ENCODE results near the gene MFSD12. TPM values are rescaled to one million over a fixed set of nuclear protein-coding genes. Genes with fewer than 3 reads are reported as not detected.

MFSD12 gene
- total RNA-seq, 4 donors from 2014 or later, result 22.3 to 77.3 (median 48.7) TPM

DNA sequence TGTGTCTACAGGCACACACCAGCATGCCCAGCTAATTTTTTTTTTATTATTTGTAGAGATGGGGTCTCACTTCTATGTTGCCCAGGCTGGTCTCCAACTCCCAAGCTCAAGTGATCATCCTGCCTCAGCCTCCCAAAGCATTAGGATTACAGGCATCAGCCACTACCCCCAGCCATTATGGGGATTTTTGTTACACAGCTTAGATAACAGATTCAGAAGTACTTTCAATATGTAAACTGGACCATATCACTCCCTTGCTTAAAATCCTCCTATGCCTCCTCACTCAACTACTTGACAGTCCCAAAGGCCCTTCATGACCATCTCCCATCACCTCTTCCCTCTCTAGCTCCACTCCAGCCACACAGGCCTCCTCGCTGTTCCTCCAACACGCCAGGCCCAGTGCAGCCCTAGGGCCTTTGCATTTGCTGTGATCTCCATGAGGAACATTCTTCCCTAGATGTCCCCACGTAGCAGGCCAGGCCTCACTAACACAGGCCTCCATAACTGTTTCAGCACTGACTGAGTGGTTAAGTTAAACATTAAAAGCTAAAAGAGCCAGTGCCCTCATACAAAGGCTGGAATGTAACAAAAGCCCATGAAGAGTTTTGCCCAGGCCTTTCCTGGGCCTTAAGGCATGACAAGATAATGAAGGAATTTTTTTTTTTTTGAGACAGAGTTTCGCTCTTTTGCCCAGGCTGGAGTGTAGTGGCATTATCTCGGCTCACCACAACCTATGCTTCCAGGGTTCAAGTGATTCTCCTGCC is 59.4 kb downstream of the MFSD12 start:
- intact Hi-C loops (cut with DNase I; ENCODE audit: low total_unique reads), result no loop called here
- no peak for ATAC-seq
- H3K9me3 ChIP-seq, result no peaks in the 10 kb centered on the region
- no peak for DNase-seq
- peaks cover 0 to 33% of the 10 kb centered on the region in 2 donors for H3K36me3 ChIP-seq
- TF ChIP-seq, protein P1, sequence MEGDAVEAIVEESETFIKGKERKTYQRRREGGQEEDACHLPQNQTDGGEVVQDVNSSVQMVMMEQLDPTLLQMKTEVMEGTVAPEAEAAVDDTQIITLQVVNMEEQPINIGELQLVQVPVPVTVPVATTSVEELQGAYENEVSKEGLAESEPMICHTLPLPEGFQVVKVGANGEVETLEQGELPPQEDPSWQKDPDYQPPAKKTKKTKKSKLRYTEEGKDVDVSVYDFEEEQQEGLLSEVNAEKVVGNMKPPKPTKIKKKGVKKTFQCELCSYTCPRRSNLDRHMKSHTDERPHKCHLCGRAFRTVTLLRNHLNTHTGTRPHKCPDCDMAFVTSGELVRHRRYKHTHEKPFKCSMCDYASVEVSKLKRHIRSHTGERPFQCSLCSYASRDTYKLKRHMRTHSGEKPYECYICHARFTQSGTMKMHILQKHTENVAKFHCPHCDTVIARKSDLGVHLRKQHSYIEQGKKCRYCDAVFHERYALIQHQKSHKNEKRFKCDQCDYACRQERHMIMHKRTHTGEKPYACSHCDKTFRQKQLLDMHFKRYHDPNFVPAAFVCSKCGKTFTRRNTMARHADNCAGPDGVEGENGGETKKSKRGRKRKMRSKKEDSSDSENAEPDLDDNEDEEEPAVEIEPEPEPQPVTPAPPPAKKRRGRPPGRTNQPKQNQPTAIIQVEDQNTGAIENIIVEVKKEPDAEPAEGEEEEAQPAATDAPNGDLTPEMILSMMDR (IDR thresholded peaks at IDR 0.05 in 4 of 5, conservative IDR thresholded peaks at IDR 0.05 in 1 of 5), result no peak
- TF ChIP-seq POLR2A (IDR thresholded peaks at IDR 0.05), result no peak
- peaks cover 17% of the 10 kb centered on the region in 2 donors for H3K4me1 ChIP-seq
- no peak overlapping the region for H3K4me3 ChIP-seq
- in situ Hi-C loops (cut with MboI; ENCODE audit: low sequenced_read_pairs in 4 of 4), result no loop called here
- no peaks in the 10 kb centered on the region for H3K27me3 ChIP-seq
- H3K27ac ChIP-seq, result no peak overlapping the region

DNA sequence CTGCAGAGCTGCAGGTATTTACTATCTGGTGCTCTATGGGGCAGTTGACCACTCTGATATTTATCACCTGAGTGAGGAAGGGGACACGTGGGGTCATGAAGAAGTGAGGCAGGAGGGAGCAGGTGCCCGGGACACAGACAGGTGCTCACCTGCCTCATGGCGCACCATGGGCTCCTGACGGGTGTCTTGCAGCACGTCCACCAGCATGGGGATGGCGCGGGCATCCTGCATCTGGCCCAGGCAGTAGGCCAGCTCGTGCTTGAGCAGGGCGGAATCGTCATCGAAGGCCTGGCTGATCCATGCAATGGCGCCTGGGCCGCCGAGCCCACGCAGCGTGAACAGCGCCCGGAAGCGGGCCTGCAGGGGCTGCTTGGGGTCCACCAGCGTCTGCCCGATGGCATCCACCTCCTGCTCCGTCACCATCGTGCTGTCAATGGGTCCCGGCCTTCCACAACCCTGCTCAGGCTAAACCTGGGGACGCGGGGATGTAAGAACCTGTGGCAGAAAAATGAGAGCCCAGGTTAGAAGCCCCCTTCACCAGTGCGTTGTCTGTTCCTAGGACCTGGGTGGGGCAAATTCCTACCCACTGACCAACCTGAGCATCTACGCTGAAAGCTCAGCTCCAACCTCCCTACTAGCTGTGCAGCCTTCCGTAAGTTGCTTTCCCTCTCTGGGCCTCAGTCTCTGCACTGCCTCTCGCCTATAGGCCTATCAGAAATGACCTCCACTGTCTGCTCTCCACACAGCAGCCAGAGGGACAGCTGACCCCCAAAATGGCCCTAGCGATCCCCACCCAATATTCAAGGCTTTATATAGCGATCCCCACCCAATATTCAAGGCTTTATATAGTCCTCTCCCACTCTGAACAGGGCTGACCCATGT is 60.8 kb downstream of the MFSD12 start:
- peaks cover 17% of the 10 kb centered on the region in 2 donors for H3K4me1 ChIP-seq
- H3K27ac ChIP-seq, result no peak overlapping the region
- in situ Hi-C loops (cut with MboI; ENCODE audit: low sequenced_read_pairs in 4 of 4) (no loop called here), intact Hi-C loops (cut with DNase I; ENCODE audit: low total_unique reads) (no loop called here)
- no peaks in the 10 kb centered on the region for H3K9me3 ChIP-seq
- no peak overlapping the region for H3K4me3 ChIP-seq
- H3K36me3 ChIP-seq, result peaks cover 0 to 44% of the 10 kb centered on the region in 2 donors
- DNase-seq (no peak), ATAC-seq (no peak)
- no peaks in the 10 kb centered on the region for H3K27me3 ChIP-seq
- TF ChIP-seq, protein P1 (IDR thresholded peaks at IDR 0.05 in 4 of 5, conservative IDR thresholded peaks at IDR 0.05 in 1 of 5), result no peak
- TF ChIP-seq POLR2A (IDR thresholded peaks at IDR 0.05), result no peak

DNA sequence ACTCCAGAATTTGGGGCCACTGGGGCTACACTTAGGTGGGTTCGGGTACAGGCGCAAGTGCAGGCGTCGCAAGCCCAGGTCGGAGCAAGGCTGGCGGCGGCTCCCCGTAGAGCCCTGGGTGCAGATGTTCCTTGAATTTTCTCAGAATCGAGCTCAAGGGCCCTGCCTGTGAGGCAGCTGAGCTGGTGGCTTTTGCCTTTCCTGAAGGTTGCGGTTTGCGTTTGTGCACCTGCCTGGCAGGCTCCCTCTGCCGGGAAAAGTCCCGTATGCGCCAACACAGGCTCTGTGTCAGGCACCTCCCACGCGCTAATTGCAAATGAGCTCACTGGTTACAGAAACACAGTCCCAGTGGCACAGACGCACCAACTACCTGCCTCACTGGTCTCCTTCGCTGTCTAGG is 62.8 kb downstream of the MFSD12 start:
- TF ChIP-seq, protein P1 (IDR thresholded peaks at IDR 0.05 in 4 of 5, conservative IDR thresholded peaks at IDR 0.05 in 1 of 5), result no peak
- no peak for TF ChIP-seq POLR2A (IDR thresholded peaks at IDR 0.05)
- Histone ChIP-seq H3K9me3 (no peaks in the 10 kb centered on the region), H3K4me3 (no peak overlapping the region), H3K27me3 (no peaks in the 10 kb centered on the region), H3K27ac (no peak overlapping the region), H3K36me3 (peaks cover 0 to 44% of the 10 kb centered on the region in 2 donors), H3K4me1 (peaks cover 7% of the 10 kb centered on the region in 2 donors)
- intact Hi-C loops (cut with DNase I; ENCODE audit: low total_unique reads) (no loop called here), in situ Hi-C loops (cut with MboI; ENCODE audit: low sequenced_read_pairs in 4 of 4) (no loop called here)
- ATAC-seq (no peak), DNase-seq (no peak)

Other genes starting within 250 kb of the MFSD12 start
- 100 to 1,000 TPM in 3 of 4 donors, 10 to 100 TPM in 1; 90.2 to 403 (median 348) TPM for gene NFIC, start 191.0 kb downstream of the MFSD12 start, total RNA-seq
- gene SMIM24, start 77.1 kb downstream of the MFSD12 start, total RNA-seq, result not detected
- gene SMIM44, start 74.1 kb downstream of the MFSD12 start, total RNA-seq, result not detected
- 10 to 100 TPM; 15.3 to 59.5 (median 42.8) TPM for gene DOHH, start 56.9 kb downstream of the MFSD12 start, total RNA-seq
- 10 to 100 TPM; 15.9 to 32.0 (median 21.0) TPM for gene FZR1, start 51.3 kb downstream of the MFSD12 start, total RNA-seq
- gene TEKTIP1, start 18.4 kb downstream of the MFSD12 start, total RNA-seq, result not detected
- gene HMG20B, start 15.4 kb upstream of the MFSD12 start, total RNA-seq, result 10 to 100 TPM; 31.4 to 61.1 (median 36.6) TPM
- gene GIPC3, start 27.9 kb upstream of the MFSD12 start, total RNA-seq, result 1 to 10 TPM in 1 of 4 donors, under 1 TPM in 3; 0.15 to 1.1 (median 0.33) TPM
- 1 to 10 TPM in 1 of 4 donors, under 1 TPM in 2, not detected in 1; 0.36 to 1.2 (median 0.51) TPM for gene TBXA2R, start 49.3 kb upstream of the MFSD12 start, total RNA-seq
- 10 to 100 TPM; 19.5 to 28.4 (median 27.4) TPM for gene CACTIN, start 69.2 kb upstream of the MFSD12 start, total RNA-seq
- 10 to 100 TPM in 3 of 4 donors, 1 to 10 TPM in 1; 8.2 to 18.0 (median 17.3) TPM for gene PIP5K1C, start 142.9 kb upstream of the MFSD12 start, total RNA-seq
- gene TJP3, start 150.8 kb upstream of the MFSD12 start, total RNA-seq, result 1 to 10 TPM in 3 of 4 donors, under 1 TPM in 1; 0.67 to 3.7 (median 1.7) TPM
- gene APBA3, start 204.1 kb upstream of the MFSD12 start, total RNA-seq, result 10 to 100 TPM; 14.0 to 29.6 (median 27.4) TPM
- 10 to 100 TPM; 23.3 to 86.3 (median 63.3) TPM for gene MRPL54, start 205.1 kb upstream of the MFSD12 start, total RNA-seq
- gene RAX2, start 214.6 kb upstream of the MFSD12 start, total RNA-seq, result not detected
- gene MATK, start 228.8 kb upstream of the MFSD12 start, total RNA-seq, result 1 to 10 TPM in 1 of 4 donors, not detected in 3; 1.7 TPM